ENCODE data around the gene JAZF1. TPM values are rescaled to one million over a fixed set of nuclear protein-coding genes. Genes with fewer than 3 reads are reported as not detected.

The JAZF1 gene
- total and polyA plus RNA-seq, 2 of the 8 experiments (the other 6 are each of a cell fraction or from before 2014, with no cell fraction given): 2.6 to 21.8 TPM

GRCh38 chr7:28088032-28088431 lies 92.6 kb downstream of the JAZF1 start (continued):
- no peak for TF ChIP-seq BACH1 (IDR thresholded peaks at IDR 0.05; ENCODE audit: low read length)
- no peak for TF ChIP-seq FOSL1 (IDR thresholded peaks at IDR 0.05; ENCODE audit: insufficient read depth, low read depth, low read length)

All from H1 (cell line).